OCI-LY7 (cell line): ENCODE measurements around the gene SUFU. TPM values are rescaled to one million over a fixed set of nuclear protein-coding genes. Genes with fewer than 3 reads are reported as not detected.

Experiments used
- BruUV-seq: library from RNA; stranded (reverse); fragments of 400-500 nt; replicated peaks from 2 replicates; lab custom pipeline; 2021; lab: Mats Ljungman, UMichigan
- CTCF ChIA-PET: fragments of 300-600 bp; sonication (Branson Sonifier 250); formaldehyde crosslinking; loops from one replicate; lab custom pipeline; 2022; ENCODE audit warnings: antibody characterized with exemption; ENCODE audit not compliant: unreplicated experiment; lab: Charles Lee
- POLR2A ChIA-PET: fragments of 300-600 bp; sonication (Branson Sonifier 250); formaldehyde crosslinking; loops from one replicate; lab custom pipeline; 2022; ENCODE audit warnings: antibody characterized with exemption; lab: Charles Lee
- DNase-seq: peaks from one replicate; pipeline ENCODE4 v3.0.0-alpha.2; 2015; ENCODE audit warnings: low spot score
- H2AFZ ChIP-seq: fragments of 200-600 bp; sonication (generic), shearing (Covaris generic); 2 replicates; pipeline ENCODE4 v1.6.1; 2014; ENCODE audit warnings: mild to moderate bottlenecking, antibody characterized with exemption, low read length, moderate library complexity
- H3K27ac ChIP-seq: fragments of 200-600 bp; sonication (generic); 2 replicates; pipeline ENCODE4 v1.5.1; 2014; ENCODE audit warnings: mixed run types, low read depth, mild to moderate bottlenecking, moderate library complexity, low read length, inconsistent platforms; ENCODE audit not compliant: poor library complexity, severe bottlenecking
- H3K36me3 ChIP-seq: fragments of 200-600 bp; sonication (generic); 2 replicates; pipeline ENCODE4 v1.6.1; 2014; ENCODE audit warnings: mild to moderate bottlenecking, antibody characterized with exemption, low read length, moderate library complexity, mixed read lengths; ENCODE audit not compliant: insufficient read depth
- H3K4me1 ChIP-seq: fragments of 200-600 bp; sonication (generic); 2 replicates; pipeline ENCODE4 v1.5.1; 2014; ENCODE audit warnings: mild to moderate bottlenecking, low read length; ENCODE audit not compliant: insufficient read depth, poor library complexity, severe bottlenecking
- H3K4me2 ChIP-seq: fragments of 200-600 bp; sonication (generic); 2 replicates; pipeline ENCODE4 v1.6.1; 2014; ENCODE audit warnings: mild to moderate bottlenecking, low read length
- H3K4me3 ChIP-seq: fragments of 200-600 bp; sonication (generic); 2 replicates; pipeline ENCODE4 v1.5.1; 2014; ENCODE audit warnings: mild to moderate bottlenecking, low read depth, low read length; ENCODE audit not compliant: poor library complexity, severe bottlenecking
- H3K79me2 ChIP-seq: fragments of 200-600 bp; sonication (generic); 2 replicates; pipeline ENCODE4 v1.6.1; 2016; ENCODE audit warnings: low read depth, mild to moderate bottlenecking, low read length, moderate library complexity, mixed read lengths; ENCODE audit not compliant: insufficient read depth
- H3K9me2 ChIP-seq: fragments of 200-600 bp; sonication (generic); 2 replicates; pipeline ENCODE4 v1.6.1; 2016; ENCODE audit warnings: mild to moderate bottlenecking, low read length, mixed read lengths; ENCODE audit not compliant: insufficient read depth
- H3K9me3 ChIP-seq: fragments of 200-600 bp; sonication (generic); 2 replicates; pipeline ENCODE4 v1.6.1; 2014; ENCODE audit warnings: mild to moderate bottlenecking, mixed run types, low read length, mixed read lengths
- H4K20me1 ChIP-seq: fragments of 200-600 bp; sonication (generic); 2 replicates; pipeline ENCODE4 v1.6.1; 2014; ENCODE audit warnings: mild to moderate bottlenecking, antibody characterized with exemption, low read length, moderate library complexity, mixed read lengths; ENCODE audit not compliant: insufficient read depth
- CTCF ChIP-seq: fragments of 200-600 bp; sonication (generic); conservative IDR thresholded peaks from 2 replicates; pipeline ENCODE4 v1.5.1; 2014; ENCODE audit warnings: mild to moderate bottlenecking, antibody characterized with exemption, low read length, moderate library complexity, mixed read lengths
- EZH2phosphoT487 ChIP-seq: fragments of 200-600 bp; sonication (generic); IDR thresholded peaks from 2 replicates; pipeline ENCODE4 v1.6.1; 2018; ENCODE audit warnings: low read depth, borderline replicate concordance, mild to moderate bottlenecking, mixed run types, antibody characterized with exemption, low read length, moderate library complexity, mixed read lengths
- intact Hi-C: fragments of 100-400 bp; cut with micrococcal nuclease; formaldehyde crosslinking; loops from one replicate; pipeline ENCODE4 v1.10.0; 2022; ENCODE audit not compliant: unreplicated experiment
- total RNA-seq, 2 experiments: library from RNA; depleted of rRNA in 1 of 2; stranded (reverse); fragments of >200 nt in 1 of 2; shearing (Covaris generic) in 1 of 2; gene quantifications; 2 replicates each; pipeline ENCODE4 v1.2.3, GENCODE V29; 2014 to 2022

Gene SUFU
- total RNA-seq, 2 experiments from 2014 or later = 4.9 to 10.0 TPM

- POLR2A ChIA-PET = interaction anchor here (1.5 kb wide), 1 partner anchor 45 kb away, joined by 3 read pairs; no protein-coding TSS in a partner anchor
- TF ChIP-seq EZH2phosphoT487 (no peak), CTCF (no peak)
- Histone ChIP-seq H3K4me3 (no peak overlapping the region), H3K79me2 (no peaks in the 10 kb centered on the region), H4K20me1 (no peaks in the 10 kb centered on the region), H3K4me2 (no peak overlapping the region), H3K4me1 (no peaks in the 10 kb centered on the region), H3K36me3 (peaks cover 19% of the 10 kb centered on the region; the same call in 1 of the 2 replicates), H3K27ac (no peak overlapping the region), H3K9me2 (no peaks in the 10 kb centered on the region), H3K9me3 (no peaks in the 10 kb centered on the region), H2AFZ (no peak overlapping the region)
- no TSS peak for BruUV-seq
- DNase-seq = no peak
- intact Hi-C loops = no loop called here
- CTCF ChIA-PET = no interaction called here
Observed at GRCh38 chr10:102549549-102549948, 45.8 kb downstream of the SUFU start.

DNA sequence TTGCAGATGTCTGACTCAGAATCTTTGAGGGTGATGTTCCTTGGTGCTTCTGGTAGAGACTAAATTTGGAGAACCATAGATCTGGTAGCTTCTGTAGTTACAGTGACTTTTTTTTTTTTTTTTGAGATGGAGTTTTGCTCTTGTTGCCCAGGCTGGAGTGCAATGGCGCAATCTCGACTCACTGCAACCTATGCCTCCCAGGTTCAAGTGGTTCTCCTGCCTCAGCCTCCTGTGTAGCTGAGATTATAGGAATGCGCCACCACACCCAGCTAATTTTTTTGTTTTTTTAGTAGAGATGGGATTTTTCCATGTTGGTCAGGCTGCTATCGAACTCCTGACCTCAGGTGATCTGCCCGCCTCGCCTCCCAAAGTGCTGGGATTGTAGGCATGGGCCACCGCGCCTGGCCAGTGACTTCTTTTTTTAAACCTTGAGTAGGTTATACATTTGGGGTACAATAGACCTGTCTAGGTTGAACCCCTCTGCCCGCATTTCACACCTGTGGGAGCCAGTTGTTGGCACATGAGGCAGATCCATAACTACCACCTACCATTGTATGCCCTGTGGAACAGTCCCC lies 47.0 kb downstream of the SUFU start:
- Histone ChIP-seq H3K4me2 (no peak overlapping the region), H4K20me1 (no peaks in the 10 kb centered on the region), H3K9me3 (no peaks in the 10 kb centered on the region), H3K36me3 (peaks cover 19% of the 10 kb centered on the region; the same call in 1 of the 2 replicates), H3K27ac (no peak overlapping the region), H3K79me2 (no peaks in the 10 kb centered on the region), H3K4me1 (no peaks in the 10 kb centered on the region), H2AFZ (no peak overlapping the region), H3K4me3 (no peak overlapping the region), H3K9me2 (no peaks in the 10 kb centered on the region)
- TF ChIP-seq CTCF (no peak), EZH2phosphoT487 (no peak)
- no TSS peak for BruUV-seq
- DNase-seq = no peak
- ChIA-PET CTCF (no interaction called here), POLR2A (interaction anchor here (1.2 to 1.5 kb wide), 2 partner anchors 37 to 46 kb away, joined by 3 to 7 read pairs; no protein-coding TSS in a partner anchor)
- intact Hi-C loops = no loop called here

DNA sequence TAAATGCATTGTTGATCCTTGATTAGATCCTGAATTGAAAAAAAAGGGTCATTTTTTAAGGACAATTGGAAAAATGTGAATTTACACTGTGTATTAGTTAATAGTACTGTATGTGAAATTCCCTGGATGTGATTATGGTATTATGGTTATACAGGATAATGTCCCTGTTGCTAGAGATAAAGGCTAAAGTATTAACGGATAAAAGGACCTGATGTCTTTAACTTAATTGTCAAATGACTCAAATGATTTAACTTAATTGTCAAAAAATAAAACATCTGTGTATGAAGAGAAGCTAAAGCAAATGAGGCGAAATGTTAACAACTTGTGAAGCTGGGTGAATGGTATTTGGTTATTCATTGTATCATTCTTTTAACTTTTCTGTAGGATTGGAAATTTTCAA lies 48.8 kb downstream of the SUFU start:
- CTCF ChIA-PET = no interaction called here
- BruUV-seq = no TSS peak
- H3K27ac ChIP-seq = no peak overlapping the region
- no peak overlapping the region for H2AFZ ChIP-seq
- H4K20me1 ChIP-seq = no peaks in the 10 kb centered on the region
- H3K4me1 ChIP-seq = no peaks in the 10 kb centered on the region
- intact Hi-C loops = no loop called here
- H3K9me2 ChIP-seq = no peaks in the 10 kb centered on the region
- no peak overlapping the region for H3K4me3 ChIP-seq
- H3K36me3 ChIP-seq = peaks cover 19% of the 10 kb centered on the region; the same call in 1 of the 2 replicates
- POLR2A ChIA-PET = interaction anchor here (1.0 kb wide), 1 partner anchor 41 kb away, joined by 5 read pairs; no protein-coding TSS in a partner anchor
- no peak overlapping the region for H3K4me2 ChIP-seq
- H3K79me2 ChIP-seq = no peaks in the 10 kb centered on the region
- no peak for DNase-seq
- no peaks in the 10 kb centered on the region for H3K9me3 ChIP-seq
- TF ChIP-seq CTCF (no peak), EZH2phosphoT487 (no peak)
